Subcutaneous adipose tissue (tissue), 4 donors: ENCODE results near the gene ERMAP. TPM values are rescaled to one million over a fixed set of nuclear protein-coding genes. Genes with fewer than 3 reads are reported as not detected.

Experiments
- total RNA-seq, 4 donors: library from RNA; depleted of rRNA; stranded (reverse); fragments of >200 nt; gene quantifications; one replicate each; pipeline ENCODE4 v1.1.0, GENCODE V29; 2016
- TF ChIP-seq, protein P1 (sequence below): fragments of 450-650 bp; IDR thresholded peaks from one replicate; pipeline ENCODE4 v1.5.1; 2016; ENCODE audit warnings: low read depth, mild to moderate bottlenecking, control low read depth, antibody characterized with exemption, moderate library complexity

ERMAP gene
- total RNA-seq, 4 donors from 2014 or later, result 17.3 to 20.0 (median 19.8) TPM

DNA sequence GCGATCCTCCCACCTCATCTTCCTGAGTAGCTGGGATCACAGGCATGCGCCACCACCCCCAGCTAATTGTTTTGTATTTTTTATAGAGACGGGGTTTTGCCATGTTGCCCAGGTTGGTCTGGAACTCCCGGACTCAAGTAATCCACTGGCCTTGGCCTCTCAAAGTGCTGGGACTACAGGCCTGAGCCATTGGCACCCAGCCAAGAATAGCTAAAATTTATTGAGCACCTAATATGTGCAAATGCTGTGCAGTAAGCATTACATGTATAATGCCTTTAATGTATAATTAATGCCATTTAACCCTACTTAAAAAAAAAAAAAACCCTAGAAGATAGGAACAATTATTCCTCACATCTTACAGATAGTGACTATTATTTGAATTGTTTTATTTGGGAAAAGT lies 72.3 kb downstream of the ERMAP start:
- TF ChIP-seq, protein P1, sequence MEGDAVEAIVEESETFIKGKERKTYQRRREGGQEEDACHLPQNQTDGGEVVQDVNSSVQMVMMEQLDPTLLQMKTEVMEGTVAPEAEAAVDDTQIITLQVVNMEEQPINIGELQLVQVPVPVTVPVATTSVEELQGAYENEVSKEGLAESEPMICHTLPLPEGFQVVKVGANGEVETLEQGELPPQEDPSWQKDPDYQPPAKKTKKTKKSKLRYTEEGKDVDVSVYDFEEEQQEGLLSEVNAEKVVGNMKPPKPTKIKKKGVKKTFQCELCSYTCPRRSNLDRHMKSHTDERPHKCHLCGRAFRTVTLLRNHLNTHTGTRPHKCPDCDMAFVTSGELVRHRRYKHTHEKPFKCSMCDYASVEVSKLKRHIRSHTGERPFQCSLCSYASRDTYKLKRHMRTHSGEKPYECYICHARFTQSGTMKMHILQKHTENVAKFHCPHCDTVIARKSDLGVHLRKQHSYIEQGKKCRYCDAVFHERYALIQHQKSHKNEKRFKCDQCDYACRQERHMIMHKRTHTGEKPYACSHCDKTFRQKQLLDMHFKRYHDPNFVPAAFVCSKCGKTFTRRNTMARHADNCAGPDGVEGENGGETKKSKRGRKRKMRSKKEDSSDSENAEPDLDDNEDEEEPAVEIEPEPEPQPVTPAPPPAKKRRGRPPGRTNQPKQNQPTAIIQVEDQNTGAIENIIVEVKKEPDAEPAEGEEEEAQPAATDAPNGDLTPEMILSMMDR, result no peak

DNA sequence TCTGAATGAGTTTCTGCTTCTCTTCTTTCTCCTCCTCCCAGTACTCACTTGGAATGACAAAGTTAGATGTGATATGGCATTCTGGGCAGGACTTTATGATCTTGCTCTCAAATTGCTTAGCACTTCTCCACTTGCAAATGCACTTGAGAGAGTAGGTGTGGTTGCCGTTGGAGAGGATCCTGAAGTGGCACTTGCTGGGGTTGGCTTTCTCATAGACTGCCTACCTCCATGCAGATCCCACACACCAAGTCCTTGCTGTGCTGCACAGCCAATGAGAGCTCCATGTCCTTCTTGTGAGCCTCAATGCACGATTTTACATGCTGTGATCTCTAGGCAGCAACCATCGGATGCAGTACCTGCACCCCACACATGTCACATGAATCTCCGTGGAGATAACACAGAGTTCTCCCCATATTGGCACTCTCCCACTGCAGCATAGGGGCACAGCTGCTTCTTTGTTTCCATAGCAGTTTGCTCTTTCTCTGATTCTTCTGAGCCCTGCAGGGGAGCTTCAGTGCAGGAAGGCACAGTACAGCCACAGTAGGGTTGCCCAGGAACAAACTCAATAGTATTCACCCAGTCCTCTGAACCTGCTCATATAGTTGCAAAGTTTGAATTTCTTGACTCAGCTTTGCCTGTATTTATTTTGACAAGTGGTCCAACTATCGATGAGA lies 74.7 kb downstream of the ERMAP start:
- TF ChIP-seq, protein P1, result no peak

Other genes with a start within 250 kb of the ERMAP start
- 10 to 100 TPM; 11.9 to 23.6 (median 20.2) TPM for gene PPIH, start 158.7 kb upstream of the ERMAP start, total RNA-seq
- 100 to 1,000 TPM; 594 to 809 (median 657) TPM for gene YBX1, start 134.7 kb upstream of the ERMAP start, total RNA-seq
- gene CLDN19, start 76.9 kb upstream of the ERMAP start, total RNA-seq, result not detected
- 10 to 100 TPM; 22.0 to 33.8 (median 33.0) TPM for gene P3H1, start 50.1 kb upstream of the ERMAP start, total RNA-seq
- gene C1orf50, start 49.9 kb upstream of the ERMAP start, total RNA-seq, result 1 to 10 TPM; 2.9 to 8.3 (median 4.1) TPM
- gene TMEM269, start 32.1 kb upstream of the ERMAP start, total RNA-seq, result under 1 TPM in 1 of 4 donors, not detected in 3; 0.51 TPM
- gene SVBP, start 275 bp downstream of the ERMAP start, total RNA-seq, result 10 to 100 TPM; 28.6 to 73.4 (median 36.2) TPM
- gene ZNF691, start 29.5 kb downstream of the ERMAP start, total RNA-seq, result 10 to 100 TPM in 1 of 4 donors, 1 to 10 TPM in 3; 6.2 to 11.6 (median 7.0) TPM
- gene SLC2A1, start 141.7 kb downstream of the ERMAP start, total RNA-seq, result 10 to 100 TPM; 10.0 to 24.1 (median 20.6) TPM